A375 (cell line): ENCODE data around the gene SNW1. TPM values are rescaled to one million over a fixed set of nuclear protein-coding genes. Genes with fewer than 3 reads are reported as not detected.

Source experiments
- total RNA-seq: library from RNA; depleted of rRNA; stranded (reverse); fragments of >200 nt; shearing (Covaris generic); gene quantifications from 2 replicates; pipeline ENCODE4 v1.2.3, GENCODE V29; 2014; rRNA removed

SNW1 gene
- total RNA-seq: 82.2 and 98.1 TPM in 2 replicates

DNA sequence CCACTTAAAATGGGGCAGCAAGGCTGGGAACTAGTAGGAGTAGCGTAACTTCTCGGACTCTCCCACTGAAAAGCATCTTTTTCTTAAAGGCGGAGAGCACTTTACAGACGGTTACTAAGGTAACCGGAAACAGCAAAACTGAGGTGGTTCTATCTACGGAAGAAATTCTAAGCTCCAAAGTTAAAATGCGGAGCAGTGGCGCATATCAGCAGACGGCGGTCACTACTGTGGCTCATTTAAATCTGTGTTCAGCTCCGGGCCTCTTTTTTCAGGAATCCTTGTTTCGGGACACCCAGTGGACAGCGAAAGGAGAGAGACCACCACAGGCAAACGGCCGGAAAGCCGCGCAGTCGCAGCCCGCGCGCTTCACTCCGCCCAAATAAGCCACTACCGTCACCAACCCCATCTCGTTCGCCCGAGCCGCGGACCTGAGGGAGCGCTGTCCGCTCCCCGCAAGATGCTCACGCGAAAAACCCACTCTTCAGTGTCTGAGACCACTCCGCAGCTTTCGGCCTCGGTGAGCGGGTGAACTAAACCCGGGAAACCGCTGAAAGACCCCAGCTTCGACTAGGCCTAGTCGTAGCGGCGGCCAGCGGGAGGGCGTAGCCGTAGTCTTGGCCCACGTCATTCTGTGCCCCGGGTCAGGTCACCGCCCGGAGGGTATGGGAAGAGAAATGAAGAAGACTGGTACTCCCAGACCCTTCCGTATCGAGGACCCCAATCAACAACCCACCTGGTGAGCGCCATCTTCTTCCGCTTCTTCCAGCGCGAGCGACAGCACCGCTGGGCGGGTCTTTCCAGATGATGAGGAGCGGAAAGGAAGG is at the start of gene SNW1:
TSS of gene SNW1 (minus strand) at position 776 of the 824 bp plus-strand sequence. CDS start at position 747, 29 bp downstream.

DNA sequence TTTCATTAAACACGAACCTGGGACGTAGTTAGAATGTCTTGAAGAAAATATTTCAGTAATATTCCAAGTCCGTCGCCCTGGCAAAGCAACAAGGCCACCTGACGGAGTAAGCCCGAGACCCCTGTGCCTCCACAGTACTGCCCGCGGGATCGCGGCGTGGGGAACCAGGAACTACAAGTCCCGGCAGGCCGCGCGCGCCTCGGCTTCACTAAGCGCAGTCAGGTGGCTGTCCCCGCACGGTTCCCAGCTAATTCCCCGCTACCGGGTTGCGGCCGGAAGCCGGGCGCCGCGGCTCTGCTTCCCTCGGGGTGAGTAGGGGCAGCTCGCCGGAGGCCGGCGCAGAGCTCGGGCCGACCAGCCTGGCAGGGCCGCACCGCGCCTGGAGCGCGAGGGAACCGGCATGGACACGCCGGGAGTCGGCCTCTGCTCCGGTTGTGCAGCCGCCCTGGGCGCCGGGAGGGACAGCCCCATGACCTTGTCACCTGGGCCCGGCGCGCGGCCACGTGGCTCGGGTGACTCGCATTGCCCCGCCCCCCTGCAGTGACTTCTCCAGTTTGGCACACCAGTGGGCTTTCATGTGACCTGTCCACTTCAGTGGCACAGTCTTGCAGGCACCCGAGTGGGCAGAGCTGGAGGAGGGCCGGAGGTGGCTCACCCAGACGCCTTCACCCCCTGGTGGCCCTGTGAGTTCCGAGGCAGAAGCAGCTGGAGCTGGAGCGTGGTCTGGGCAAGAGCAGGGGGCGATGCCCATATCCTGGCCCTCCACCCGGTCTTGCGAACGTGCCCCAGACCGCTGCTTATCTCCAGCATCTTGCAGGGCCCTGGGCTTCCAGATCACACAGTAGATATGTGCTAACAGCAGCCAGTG is 39.1 kb upstream of the SNW1 start, which contains the start of gene ADCK1:
TSS of gene ADCK1 (plus strand) at position 247 of the 868 bp plus-strand sequence. CDS start 18,870 bp downstream, outside the sequence.

DNA sequence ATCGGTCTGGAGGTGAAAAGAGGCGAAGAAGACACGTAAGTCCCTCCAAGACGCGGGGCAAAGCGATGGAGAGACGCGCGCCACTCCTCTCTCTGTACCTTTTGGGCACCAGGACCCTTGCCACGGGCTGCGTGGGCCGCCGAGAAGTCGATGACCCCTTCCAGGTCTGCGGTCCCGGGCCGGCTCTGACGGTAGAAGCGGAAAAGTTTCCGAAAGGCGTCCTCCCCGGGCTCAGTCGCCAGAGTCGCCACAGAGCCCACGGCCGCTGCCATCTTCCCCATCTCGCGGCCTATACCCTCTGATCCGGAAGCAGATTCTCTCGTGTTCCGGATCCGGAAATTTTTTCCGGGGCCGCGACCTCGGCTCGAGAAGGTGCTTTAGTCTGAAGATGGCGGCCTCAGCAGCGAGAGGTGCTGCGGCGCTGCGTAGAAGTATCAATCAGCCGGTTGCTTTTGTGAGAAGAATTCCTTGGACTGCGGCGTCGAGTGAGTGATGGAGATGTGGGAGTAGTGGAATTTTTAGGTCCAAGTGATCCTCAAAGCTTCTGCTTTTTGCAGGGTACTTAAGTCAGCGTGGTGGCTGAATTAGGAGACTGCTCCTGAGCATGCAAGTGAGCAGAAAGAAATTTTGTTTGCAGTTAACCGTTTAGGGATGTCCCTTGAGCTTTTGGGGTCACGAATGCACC is 53.1 kb downstream of the SNW1 start, which contains the start of the genes ALKBH1 and SLIRP:
TSS of gene ALKBH1 (minus strand) at position 300 of the 685 bp plus-strand sequence. CDS start at position 281, 19 bp downstream.
TSS of gene SLIRP (plus strand) at position 380 of the 685 bp plus-strand sequence. CDS start at position 389, 9 bp downstream.

Other genes with a start within 250 kb of the SNW1 start
- 15.7 and 17.9 TPM in 2 replicates for gene SPTLC2, start 144.5 kb downstream of the SNW1 start, total RNA-seq
- 8.2 and 10.0 TPM in 2 replicates for gene ALKBH1, start 53.1 kb downstream of the SNW1 start, total RNA-seq
- 740 and 806 TPM in 2 replicates for gene SLIRP, start 53.1 kb downstream of the SNW1 start, total RNA-seq
- gene ADCK1, start 39.0 kb upstream of the SNW1 start, total RNA-seq: 2.5 and 3.1 TPM in 2 replicates